Measurements from ENCODE around the gene NXF1. TPM values are rescaled to one million over a fixed set of nuclear protein-coding genes. Genes with fewer than 3 reads are reported as not detected.

NXF1 gene
- total RNA-seq, 2 experiments from 2014 or later, result 343 to 358 TPM

DNA sequence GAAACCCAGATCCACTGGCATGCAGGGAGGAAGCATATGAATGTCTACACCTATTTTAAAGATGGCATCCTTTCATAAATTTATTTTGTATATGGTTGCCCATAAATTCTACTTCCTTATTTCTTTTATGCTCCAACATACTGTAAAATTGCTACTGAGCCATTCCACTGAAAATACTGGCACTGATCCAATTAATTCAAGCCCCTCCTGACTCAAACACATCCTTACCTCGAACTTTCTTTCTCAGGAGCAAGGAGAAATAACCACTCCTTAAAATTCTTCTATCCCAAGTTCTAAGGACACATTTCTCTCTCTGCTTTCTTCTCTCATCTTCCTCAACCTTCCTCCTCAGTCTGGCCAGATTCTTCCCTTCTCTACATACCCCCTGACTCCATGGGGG is 5.5 kb upstream of the NXF1 start:
- Mint-ChIP-seq H3K4me1 (ENCODE audit: low read depth) (peaks cover 8% of the 10 kb centered on the region), H3K27ac (no peak overlapping the region), H3K27me3 (no peaks in the 10 kb centered on the region), H3K36me3 (ENCODE audit: low read depth) (no peaks in the 10 kb centered on the region), H3K4me3 (no peak overlapping the region), H3K9me3 (no peaks in the 10 kb centered on the region)
- Histone ChIP-seq H3K9me3 (ENCODE audit: control insufficient read depth in 1 of 2, insufficient read depth in 1 of 2, low read length in 2 of 2) (no peaks in the 10 kb centered on the region), H3K27ac (ENCODE audit: low read depth in 1 of 2, low read length in 2 of 2) (no peak overlapping the region), H3K4me1 (ENCODE audit: insufficient read depth, low read length) (peaks cover 8% of the 10 kb centered on the region), H3K27me3 (ENCODE audit: control insufficient read depth in 1 of 2, insufficient read depth in 2 of 2, low read length in 2 of 2) (no peaks in the 10 kb centered on the region), H3K4me3 (ENCODE audit: low read length) (no peak overlapping the region), H3K36me3 (ENCODE audit: insufficient read depth, low read length) (peaks cover 12% of the 10 kb centered on the region)
- ATAC-seq (ENCODE audit: poor library complexity), result no peak
- POLR2A ChIA-PET, result interaction anchor here (1.2 kb wide), 1 partner anchor 17 kb away, joined by 5 read pairs; no protein-coding TSS in a partner anchor
- intact Hi-C loops (cut with DNase I, micrococcal nuclease), result no loop called here
- no peak for TF ChIP-seq CTCF (IDR thresholded peaks at IDR 0.05)
- CTCF ChIA-PET, result no interaction called here
- no peak for DNase-seq

- Mint-ChIP-seq H3K36me3 (ENCODE audit: low read depth) (peaks cover 41% of the 10 kb centered on the region), H3K27me3 (no peaks in the 10 kb centered on the region), H3K4me3 (peak overlapping the region; percentile 98), H3K27ac (peak overlapping the region; percentile 97), H3K4me1 (ENCODE audit: low read depth) (peaks cover 38% of the 10 kb centered on the region), H3K9me3 (no peaks in the 10 kb centered on the region)
- no peaks in the 10 kb centered on the region for H3K9me3 ChIP-seq (ENCODE audit: control insufficient read depth in 1 of 2, insufficient read depth in 1 of 2, low read length in 2 of 2)
- H3K27ac ChIP-seq (ENCODE audit: low read depth in 1 of 2, low read length in 2 of 2), result peak overlapping the region in 1 of 2 donors; percentile 83
- ChIA-PET POLR2A (interaction anchor here (0.6 to 6.5 kb wide), 10 partner anchors 12 to 765 kb away, joined by 3 to 96 read pairs (median 8); partner anchors contain the start of genes STX5, TEX54, TMEM179B and TMEM223), CTCF (interaction anchor here (0.6 to 3.9 kb wide), 5 partner anchors 20 to 382 kb away, joined by 3 to 32 read pairs (median 5); partner anchors contain the start of genes SLC3A2 and TMEM179B)
- peaks cover 36% of the 10 kb centered on the region for H3K4me1 ChIP-seq (ENCODE audit: insufficient read depth, low read length)
- intact Hi-C loops (cut with DNase I, micrococcal nuclease), result no loop called here
- no peak for TF ChIP-seq CTCF (IDR thresholded peaks at IDR 0.05)
- DNase-seq, result peak in 2 of 14 experiments; percentile 63 to 73
- no peak overlapping the region for H3K4me3 ChIP-seq (ENCODE audit: low read length)
- H3K36me3 ChIP-seq (ENCODE audit: insufficient read depth, low read length), result peaks cover 24% of the 10 kb centered on the region
- no peaks in the 10 kb centered on the region for H3K27me3 ChIP-seq (ENCODE audit: control insufficient read depth in 1 of 2, insufficient read depth in 2 of 2, low read length in 2 of 2)
- ATAC-seq (ENCODE audit: poor library complexity), result no peak
Measured at GRCh38 chr11:62806611-62807121, 1.4 kb upstream of the NXF1 start.

- no peaks in the 10 kb centered on the region for H3K9me3 ChIP-seq (ENCODE audit: control insufficient read depth in 1 of 2, insufficient read depth in 1 of 2, low read length in 2 of 2)
- ChIA-PET POLR2A (interaction anchor here (0.6 to 6.5 kb wide), 22 partner anchors 10 to 838 kb away, joined by 3 to 96 read pairs (median 4); partner anchors contain the start of genes C11orf98, CSKMT, HNRNPUL2 and POLR2G), CTCF (interaction anchor here (0.6 to 3.9 kb wide), 7 partner anchors 15 to 381 kb away, joined by 3 to 32 read pairs (median 5); partner anchors contain the start of genes SLC3A2 and TMEM179B)
- peak in 6 of 14 experiments; percentile 7 to 66 (median 22) for DNase-seq
- H3K4me3 ChIP-seq (ENCODE audit: low read length), result peak overlapping the region; percentile 70
- H3K36me3 ChIP-seq (ENCODE audit: insufficient read depth, low read length), result peaks cover 30% of the 10 kb centered on the region
- H3K4me1 ChIP-seq (ENCODE audit: insufficient read depth, low read length), result peaks cover 36% of the 10 kb centered on the region
- no peaks in the 10 kb centered on the region for H3K27me3 Mint-ChIP-seq
- intact Hi-C loops (cut with DNase I, micrococcal nuclease), result loop anchor here (1.0 to 2.0 kb wide), 5 partner anchors 14 to 77 kb away; partner anchors contain the start of genes WDR74 (in 2 of the 2), STX5 (in 1 of the 2), TEX54 (in 1 of the 2) and TMEM179B (in 1 of the 2)
- peak; percentile 19 for ATAC-seq (ENCODE audit: poor library complexity)
- H3K9me3 Mint-ChIP-seq, result no peaks in the 10 kb centered on the region
- H3K36me3 Mint-ChIP-seq (ENCODE audit: low read depth), result peaks cover 47% of the 10 kb centered on the region
- peak overlapping the region; percentile 98 for H3K4me3 Mint-ChIP-seq
- H3K27ac Mint-ChIP-seq, result peak overlapping the region; percentile 97
- peaks cover 41% of the 10 kb centered on the region for H3K4me1 Mint-ChIP-seq (ENCODE audit: low read depth)
- TF ChIP-seq CTCF (IDR thresholded peaks at IDR 0.05), result no peak
- H3K27me3 ChIP-seq (ENCODE audit: control insufficient read depth in 1 of 2, insufficient read depth in 2 of 2, low read length in 2 of 2), result no peaks in the 10 kb centered on the region
- H3K27ac ChIP-seq (ENCODE audit: low read depth in 1 of 2, low read length in 2 of 2), result peak overlapping the region; percentile 60 to 83
Measured at GRCh38 chr11:62805961-62806441, 761 bp upstream of the NXF1 start.
